ENCODE results near the gene PTPRM.

DNA sequence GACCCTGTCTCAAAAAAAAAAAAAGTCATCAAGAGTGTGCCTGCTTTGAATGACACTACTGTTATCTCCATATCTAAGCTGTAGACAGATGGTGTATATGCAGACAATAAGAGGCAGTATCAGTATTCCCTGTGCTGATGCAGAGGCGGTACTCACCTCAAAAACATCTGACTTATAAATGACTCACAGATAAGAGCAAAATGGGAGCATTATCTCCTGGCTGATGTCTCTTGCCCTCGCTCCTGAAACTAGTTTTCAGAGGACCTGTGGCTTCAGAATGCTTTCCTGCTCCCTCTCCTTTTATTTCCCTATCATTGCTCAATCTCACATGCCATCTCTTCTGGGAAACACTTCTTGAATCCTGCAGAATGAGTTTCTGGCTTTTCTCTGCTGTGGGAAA, 289.6 kb downstream of the PTPRM start:
- TF ChIP-seq, protein P1, sequence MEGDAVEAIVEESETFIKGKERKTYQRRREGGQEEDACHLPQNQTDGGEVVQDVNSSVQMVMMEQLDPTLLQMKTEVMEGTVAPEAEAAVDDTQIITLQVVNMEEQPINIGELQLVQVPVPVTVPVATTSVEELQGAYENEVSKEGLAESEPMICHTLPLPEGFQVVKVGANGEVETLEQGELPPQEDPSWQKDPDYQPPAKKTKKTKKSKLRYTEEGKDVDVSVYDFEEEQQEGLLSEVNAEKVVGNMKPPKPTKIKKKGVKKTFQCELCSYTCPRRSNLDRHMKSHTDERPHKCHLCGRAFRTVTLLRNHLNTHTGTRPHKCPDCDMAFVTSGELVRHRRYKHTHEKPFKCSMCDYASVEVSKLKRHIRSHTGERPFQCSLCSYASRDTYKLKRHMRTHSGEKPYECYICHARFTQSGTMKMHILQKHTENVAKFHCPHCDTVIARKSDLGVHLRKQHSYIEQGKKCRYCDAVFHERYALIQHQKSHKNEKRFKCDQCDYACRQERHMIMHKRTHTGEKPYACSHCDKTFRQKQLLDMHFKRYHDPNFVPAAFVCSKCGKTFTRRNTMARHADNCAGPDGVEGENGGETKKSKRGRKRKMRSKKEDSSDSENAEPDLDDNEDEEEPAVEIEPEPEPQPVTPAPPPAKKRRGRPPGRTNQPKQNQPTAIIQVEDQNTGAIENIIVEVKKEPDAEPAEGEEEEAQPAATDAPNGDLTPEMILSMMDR (IDR thresholded peaks at IDR 0.05), result no peak
- TF ChIP-seq POLR2A (IDR thresholded peaks at IDR 0.05) (no peak), EP300 (IDR thresholded peaks at IDR 0.05) (no peak)

Data from ovary (tissue), 3 donors.